HG03095 (cell line): ENCODE results near the gene SLC4A11.
"Not testable (repeated sequence)": the region's sequence is repeated elsewhere in the genome, so short reads cannot be mapped to it uniquely, and the experiment has no call there.

Source experiments
- ATAC-seq: cut with Tn5 transposase; IDR thresholded peaks from one replicate; pipeline ENCODE4 v1.9.1; 2021; ENCODE audit warnings: moderate library complexity; ENCODE audit not compliant: unreplicated experiment

SLC4A11 gene

GRCh38 chr20:3204124-3204794 is 34.7 kb downstream of the SLC4A11 start, which contains the start of gene DDRGK1:
DDRGK1 (minus strand) TSS chr20:3204682; CDS start chr20:3204627, 55 bp downstream.
- peak; percentile 74 for ATAC-seq

GRCh38 chr20:3203315-3204123 is 35.5 kb downstream of the SLC4A11 start:
- peak; percentile 4 for ATAC-seq

GRCh38 chr20:3202965-3203314 is 36.0 kb downstream of the SLC4A11 start:
- ATAC-seq, result no peak

GRCh38 chr20:3199976-3200755 is 38.8 kb downstream of the SLC4A11 start:
- ATAC-seq, result no peak

- ATAC-seq, result no peak
Observed at GRCh38 chr20:3199206-3199605, 39.8 kb downstream of the SLC4A11 start.

GRCh38 chr20:3195590-3196237 is 43.3 kb downstream of the SLC4A11 start:
- ATAC-seq, result no peak

- no peak for ATAC-seq
Observed at GRCh38 chr20:3194617-3195280, 44.2 kb downstream of the SLC4A11 start.

- ATAC-seq, result no peak
Observed at GRCh38 chr20:3193806-3194616, 45.0 kb downstream of the SLC4A11 start.

GRCh38 chr20:3192226-3193015 is 46.6 kb downstream of the SLC4A11 start:
- ATAC-seq, result no peak

- ATAC-seq, result no peak
Observed at GRCh38 chr20:3190681-3191111, 48.3 kb downstream of the SLC4A11 start.

- no peak for ATAC-seq
Observed at GRCh38 chr20:3189561-3190131, 49.3 kb downstream of the SLC4A11 start.

- ATAC-seq, result no peak
Observed at GRCh38 chr20:3188823-3189413, 50.1 kb downstream of the SLC4A11 start.

GRCh38 chr20:3187861-3188260 is 51.1 kb downstream of the SLC4A11 start:
- not testable (repeated sequence) for ATAC-seq

- no peak for ATAC-seq
Observed at GRCh38 chr20:3183896-3184612, 54.9 kb downstream of the SLC4A11 start.

GRCh38 chr20:3182429-3182828 is 56.6 kb downstream of the SLC4A11 start:
- not testable (repeated sequence) for ATAC-seq

GRCh38 chr20:3181270-3181669 is 57.7 kb downstream of the SLC4A11 start:
- no peak for ATAC-seq

GRCh38 chr20:3180319-3180718 is 58.7 kb downstream of the SLC4A11 start:
- ATAC-seq, result no peak
